GM23248 (cell line): ENCODE measurements around the gene GFPT1. TPM values are rescaled to one million over a fixed set of nuclear protein-coding genes. Genes with fewer than 3 reads are reported as not detected.

ENCODE experiments used
- DNase-seq: peaks from one replicate; pipeline ENCODE4 v3.0.0-alpha.2; 2015
- H2AFZ ChIP-seq: fragments of 200-600 bp; sonication (generic); 2 replicates; pipeline ENCODE4 v1.6.1; 2016; ENCODE audit warnings: antibody characterized with exemption
- H3F3A ChIP-seq: fragments of 200-600 bp; sonication (generic); 2 replicates; pipeline ENCODE4 v1.6.1; 2016; ENCODE audit warnings: mild to moderate bottlenecking, antibody characterized with exemption, mixed run types; ENCODE audit not compliant: insufficient read depth
- H3K27ac ChIP-seq: fragments of 200-600 bp; sonication (generic); 2 replicates; pipeline ENCODE4 v1.5.1; 2016; ENCODE audit warnings: mild to moderate bottlenecking
- H3K27me3 ChIP-seq: fragments of 200-600 bp; sonication (generic); replicated peaks from 2 replicates; pipeline ENCODE4 v1.6.1; 2016; ENCODE audit warnings: mild to moderate bottlenecking; ENCODE audit not compliant: insufficient read depth
- H3K36me3 ChIP-seq: fragments of 200-600 bp; sonication (generic); 2 replicates; pipeline ENCODE4 v1.6.1; 2016; ENCODE audit warnings: low read depth, mild to moderate bottlenecking
- H3K4me1 ChIP-seq: fragments of 200-600 bp; sonication (generic); 2 replicates; pipeline ENCODE4 v1.6.1; 2016; ENCODE audit warnings: mild to moderate bottlenecking; ENCODE audit not compliant: insufficient read depth
- H3K4me2 ChIP-seq: fragments of 200-600 bp; sonication (generic); one replicate; pipeline ENCODE4 v1.6.1; 2016; ENCODE audit warnings: mild to moderate bottlenecking; ENCODE audit not compliant: unreplicated experiment
- H3K4me3 ChIP-seq: fragments of 200-600 bp; sonication (generic); 2 replicates; pipeline ENCODE4 v1.5.1; 2016; ENCODE audit warnings: mild to moderate bottlenecking
- H3K79me2 ChIP-seq: fragments of 200-600 bp; sonication (generic); 2 replicates; pipeline ENCODE4 v1.6.1; 2016; ENCODE audit warnings: mild to moderate bottlenecking; ENCODE audit not compliant: insufficient read depth
- H3K9ac ChIP-seq: fragments of 200-600 bp; sonication (generic); 2 replicates; pipeline ENCODE4 v1.6.1; 2016; ENCODE audit warnings: mild to moderate bottlenecking
- H3K9me2 ChIP-seq: fragments of 200-600 bp; sonication (generic); 2 replicates; pipeline ENCODE4 v1.6.1; 2016; ENCODE audit warnings: mixed run types, mild to moderate bottlenecking, moderate library complexity; ENCODE audit not compliant: insufficient read depth
- H3K9me3 ChIP-seq: fragments of 200-600 bp; sonication (generic); one replicate; pipeline ENCODE4 v1.6.1; 2017; ENCODE audit warnings: low read depth
- H4K20me1 ChIP-seq: fragments of 200-600 bp; sonication (generic); 2 replicates; pipeline ENCODE4 v1.6.0; 2016; ENCODE audit not compliant: insufficient read depth
- EZH2 ChIP-seq: fragments of 200-600 bp; sonication (generic); IDR thresholded peaks from 2 replicates; pipeline ENCODE4 v1.6.1; 2018; ENCODE audit warnings: antibody characterized with exemption, mild to moderate bottlenecking; ENCODE audit not compliant: insufficient read depth, poor library complexity, severe bottlenecking
- EZH2phosphoT487 ChIP-seq: fragments of 200-600 bp; sonication (generic); IDR thresholded peaks from 2 replicates; pipeline ENCODE4 v1.6.1; 2018; ENCODE audit warnings: antibody characterized with exemption, moderate library complexity, mild to moderate bottlenecking, low read depth; ENCODE audit not compliant: insufficient read depth
- WGBS, 2 experiments: methylation state at CpG; one replicate each; pipeline ENCODE4 v1.1.6; 2015 to 2017; ENCODE audit warnings: low lambda C conversion rate in 2 of 2, low coverage in 1 of 2; ENCODE audit errors: missing lambda C conversion rate in 2 of 2; 5-methylcytosine and 5-hydroxymethylcytosine counted together
- in situ Hi-C: fragments of 300-500 bp; cut with MboI; formaldehyde crosslinking; loops from 2 replicates; pipeline ENCODE4 v1.15.0; 2020
- polyA plus RNA-seq: library from polyadenylated mRNA; unstranded; fragments of >200 nt; fragmentation: Nextera tagmentation; extraction: Ambion mirVana; gene quantifications from 2 replicates; pipeline ENCODE4 v1.2.1, GENCODE V29; 2016
- total RNA-seq: library from RNA; depleted of rRNA; stranded (reverse); fragments of >200 nt; shearing (Covaris generic); gene quantifications from 2 replicates; pipeline ENCODE4 v1.2.3, GENCODE V29; 2014; rRNA removed

The GFPT1 gene
- total RNA-seq (50.8 and 53.3 TPM in 2 replicates), polyA plus RNA-seq (107 and 115 TPM in 2 replicates)

GRCh38 chr2:69386789-69387734 lies at the start of gene GFPT1:
Gene GFPT1, minus strand, starts transcription at chr2:69387227. Its CDS starts 156 bp downstream, at chr2:69387071.
- peaks cover 50% of the 10 kb centered on the region for H3K79me2 ChIP-seq
- no peak for TF ChIP-seq EZH2phosphoT487
- no peak for TF ChIP-seq EZH2

GRCh38 chr2:69436596-69436937 lies 49.5 kb upstream of the GFPT1 start:
- WGBS, 2 experiments: 13 to 16% methylated on average over 5 of the region's 5 CpGs
- in situ Hi-C loops: no loop called here
- peak overlapping the region; percentile 94 for H3K4me2 ChIP-seq
- H3K4me1 ChIP-seq: peaks cover 12% of the 10 kb centered on the region
- peak overlapping the region; percentile 96 for H3K27ac ChIP-seq
- no peaks in the 10 kb centered on the region for H3K27me3 ChIP-seq
- H3K9ac ChIP-seq: peak overlapping the region; percentile 88
- peaks cover 5% of the 10 kb centered on the region; the same call in 1 of the 2 replicates for H3K36me3 ChIP-seq
- H3K79me2 ChIP-seq: peaks cover 50% of the 10 kb centered on the region
- peaks cover 5% of the 10 kb centered on the region; the same call in 1 of the 2 replicates for H3F3A ChIP-seq
- peak overlapping the region; percentile 96 for H2AFZ ChIP-seq
- peak; percentile 18 for DNase-seq
- TF ChIP-seq EZH2 (no peak), EZH2phosphoT487 (no peak)
- H3K9me2 ChIP-seq: no peaks in the 10 kb centered on the region
- H4K20me1 ChIP-seq: 0 out of 2 replicates have a peak, but pooled peaks cover 5% of the 10 kb centered on the region
- no peaks in the 10 kb centered on the region for H3K9me3 ChIP-seq
- peak overlapping the region; percentile 86 for H3K4me3 ChIP-seq

More at GRCh38 chr2:69386789-69387734, at the start of gene GFPT1:
- Histone ChIP-seq H3K36me3 (no peaks in the 10 kb centered on the region), H3K9me3 (no peaks in the 10 kb centered on the region), H3K9me2 (no peaks in the 10 kb centered on the region), H3K4me2 (peak within 1 kb of the TSS; percentile 98), H3K27ac (peak within 1 kb of the TSS; percentile 85), H2AFZ (peak within 1 kb of the TSS; percentile 81), H3K4me1 (peaks cover 35% of the 10 kb centered on the region), H3K4me3 (peak within 1 kb of the TSS; percentile 94), H3K9ac (peak within 1 kb of the TSS; percentile 97), H3F3A (peaks cover 47% of the 10 kb centered on the region), H4K20me1 (peaks cover 15% of the 10 kb centered on the region; the same call in 1 of the 2 replicates), H3K27me3 (no peaks in the 10 kb centered on the region)
- 1% methylated on average over 29 to 79 of the region's 97 CpGs for WGBS, 2 experiments
- in situ Hi-C loops: no loop called here
- DNase-seq: peak; percentile 98

GRCh38 chr2:69434753-69435152 lies 47.7 kb upstream of the GFPT1 start:
- in situ Hi-C loops: no loop called here
- Histone ChIP-seq H3K4me2 (no peak overlapping the region), H3K9me3 (no peaks in the 10 kb centered on the region), H3K4me3 (no peak overlapping the region), H2AFZ (0 out of 2 replicates have a peak overlapping the region, but pooled peaks have one; percentile 96), H3K9ac (no peak overlapping the region), H3K4me1 (peaks cover 12% of the 10 kb centered on the region), H3F3A (peaks cover 5% of the 10 kb centered on the region; the same call in 1 of the 2 replicates), H3K27ac (no peak overlapping the region), H3K27me3 (no peaks in the 10 kb centered on the region), H3K79me2 (peaks cover 52% of the 10 kb centered on the region), H3K9me2 (no peaks in the 10 kb centered on the region), H3K36me3 (peaks cover 22% of the 10 kb centered on the region; the same call in 1 of the 2 replicates), H4K20me1 (0 out of 2 replicates have a peak, but pooled peaks cover 5% of the 10 kb centered on the region)
- WGBS, 2 experiments: 79 to 82% methylated on average over 5 of the region's 5 CpGs
- no peak for DNase-seq
- TF ChIP-seq EZH2phosphoT487 (no peak), EZH2 (no peak)

GRCh38 chr2:69429491-69430183 lies 42.6 kb upstream of the GFPT1 start:
- no peaks in the 10 kb centered on the region for H3K9me2 ChIP-seq
- H3K9me3 ChIP-seq: no peaks in the 10 kb centered on the region
- H4K20me1 ChIP-seq: 0 out of 2 replicates have a peak, but pooled peaks cover 5% of the 10 kb centered on the region
- DNase-seq: no peak
- peaks cover 46% of the 10 kb centered on the region for H3K36me3 ChIP-seq
- no peak overlapping the region for H3K4me3 ChIP-seq
- no peak overlapping the region for H3K4me2 ChIP-seq
- 0 out of 2 replicates have a peak, but pooled peaks cover 12% of the 10 kb centered on the region for H3F3A ChIP-seq
- no peak overlapping the region for H3K27ac ChIP-seq
- whole genome bisulfite sequencing, 2 experiments: 86% methylated on average over 6 of the region's 6 CpGs
- H2AFZ ChIP-seq: no peak overlapping the region
- TF ChIP-seq EZH2phosphoT487 (no peak), EZH2 (no peak)
- H3K4me1 ChIP-seq: no peaks in the 10 kb centered on the region
- H3K27me3 ChIP-seq: no peaks in the 10 kb centered on the region
- H3K79me2 ChIP-seq: peaks cover 43% of the 10 kb centered on the region
- in situ Hi-C loops: no loop called here
- no peak overlapping the region for H3K9ac ChIP-seq
